Testis (tissue), 3 donors: Measurements from ENCODE around the gene GRIN3B. TPM values are rescaled to one million over a fixed set of nuclear protein-coding genes. Genes with fewer than 3 reads are reported as not detected.

Source experiments
- DNase-seq: peaks from one replicate; pipeline ENCODE4 v3.0.0-alpha.2; 2019
- H3K27ac ChIP-seq, 2 donors: fragments of 200-600 bp; sonication (generic); one replicate each; pipeline ENCODE4 v1.5.1; 2019
- H3K27me3 ChIP-seq: fragments of 200-600 bp; sonication (generic); one replicate; pipeline ENCODE4 v1.5.1; 2019
- H3K36me3 ChIP-seq: fragments of 200-600 bp; sonication (generic); one replicate; pipeline ENCODE4 v1.5.1; 2017; ENCODE audit warnings: low read depth; ENCODE audit errors: missing control alignments
- H3K4me1 ChIP-seq: fragments of 200-600 bp; sonication (generic); one replicate; pipeline ENCODE4 v1.5.1; 2019
- H3K4me3 ChIP-seq, 2 donors: fragments of 200-600 bp; sonication (generic); one replicate each; pipeline ENCODE4 v1.5.1; 2017 to 2019
- H3K9me3 ChIP-seq: fragments of 200-600 bp; sonication (generic); one replicate; pipeline ENCODE4 v1.5.1; 2017
- CTCF ChIP-seq, 3 experiments: fragments of 450-650 bp in 2 of 3; fragments of 200-600 bp in 1 of 3; sonication (generic) in 1 of 3; IDR thresholded peaks; one replicate each; pipeline ENCODE4 v1.5.1; 2016 to 2019; ENCODE audit warnings: antibody characterized with exemption in 3 of 3, mild to moderate bottlenecking in 2 of 3, moderate library complexity in 1 of 3
- POLR2A ChIP-seq: fragments of 450-650 bp; IDR thresholded peaks from one replicate; pipeline ENCODE4 v1.6.1; 2017; ENCODE audit warnings: antibody characterized with exemption, mild to moderate bottlenecking, moderate library complexity
- WGBS, 2 donors: methylation state at CpG; one replicate each; pipeline ENCODE4 v1.1.5; 2018; 5-methylcytosine and 5-hydroxymethylcytosine counted together
- intact Hi-C: fragments of 100-400 bp; cut with DNase I; formaldehyde crosslinking; loops from one replicate; pipeline ENCODE4 v1.15.1; 2023; ENCODE audit warnings: low total_unique reads
- polyA plus RNA-seq: library from polyadenylated mRNA; stranded (reverse); fragments of 350-450 nt; fragmentation: Illumina TruSeq; extraction: RNeasy Lipid Tissue Mini Kit (QIAGEN cat#74804); gene quantifications from one replicate; pipeline ENCODE4 v1.2.3, GENCODE V29; 2014; ENCODE audit warnings: low read depth, low replicate concordance; ENCODE audit not compliant: insufficient read depth
- total RNA-seq, 2 donors: library from RNA; depleted of rRNA; stranded (reverse); fragments of >200 nt; gene quantifications; one replicate each; pipeline ENCODE4 v1.2.3, GENCODE V29; 2016

The GRIN3B gene
- total and polyA plus RNA-seq, 3 donors from 2014 or later: 1.1 to 2.4 (median 1.3) TPM

- Histone ChIP-seq H3K9me3 (no peaks in the 10 kb centered on the region), H3K36me3 (no peaks in the 10 kb centered on the region), H3K4me1 (peaks cover 11% of the 10 kb centered on the region), H3K4me3 (no peak overlapping the region), H3K27ac (no peak overlapping the region), H3K27me3 (no peaks in the 10 kb centered on the region)
- no peak for DNase-seq
- intact Hi-C loops: no loop called here
- no peak for TF ChIP-seq POLR2A
- no peak for TF ChIP-seq CTCF (IDR thresholded peaks at IDR 0.05)
- WGBS, 2 donors: 51 to 77% methylated on average over 24 to 27 of the region's 27 CpGs
These were observed 6.6 kb downstream of the GRIN3B start for GRCh38 chr19:1006711-1007398.

- TF ChIP-seq POLR2A: no peak
- no peak for TF ChIP-seq CTCF (IDR thresholded peaks at IDR 0.05)
- Histone ChIP-seq H3K4me1 (peaks cover 11% of the 10 kb centered on the region), H3K27ac (no peak overlapping the region), H3K27me3 (no peaks in the 10 kb centered on the region), H3K36me3 (no peaks in the 10 kb centered on the region), H3K4me3 (peak overlapping the region in 1 of 2 donors; percentile 38), H3K9me3 (no peaks in the 10 kb centered on the region)
- WGBS, 2 donors: 67 to 70% methylated on average over 2 to 30 of the region's 73 CpGs
- intact Hi-C loops: no loop called here
- no peak for DNase-seq
These were observed 7.4 kb downstream of the GRIN3B start for GRCh38 chr19:1007399-1008251.

- H3K27me3 ChIP-seq: no peaks in the 10 kb centered on the region
- peak overlapping the region in 1 of 2 donors; percentile 38 for H3K4me3 ChIP-seq
- DNase-seq: no peak
- H3K4me1 ChIP-seq: peaks cover 11% of the 10 kb centered on the region
- H3K36me3 ChIP-seq: no peaks in the 10 kb centered on the region
- TF ChIP-seq CTCF (IDR thresholded peaks at IDR 0.05): no peak
- no peak for TF ChIP-seq POLR2A
- H3K27ac ChIP-seq: peak overlapping the region; percentile 39 to 65
- intact Hi-C loops: no loop called here
- no peaks in the 10 kb centered on the region for H3K9me3 ChIP-seq
- WGBS, 2 donors: 60 to 72% methylated on average over 20 to 37 of the region's 45 CpGs
These were observed 8.2 kb downstream of the GRIN3B start for GRCh38 chr19:1008268-1009040.

- Histone ChIP-seq H3K36me3 (no peaks in the 10 kb centered on the region), H3K4me3 (peak overlapping the region in 1 of 2 donors; percentile 38)
- WGBS, 2 donors: 13 to 51% methylated on average over 27 to 92 of the region's 92 CpGs
These were observed 9.1 kb downstream of the GRIN3B start for GRCh38 chr19:1009041-1009980.

More at GRCh38 chr19:1009041-1009980, 9.1 kb downstream of the GRIN3B start:
- peaks cover 11% of the 10 kb centered on the region for H3K4me1 ChIP-seq
- peak; percentile 54 for DNase-seq
- peak overlapping the region; percentile 39 to 65 for H3K27ac ChIP-seq
- H3K27me3 ChIP-seq: no peaks in the 10 kb centered on the region
- H3K9me3 ChIP-seq: no peaks in the 10 kb centered on the region
- intact Hi-C loops: no loop called here
- no peak for TF ChIP-seq CTCF (IDR thresholded peaks at IDR 0.05)
- TF ChIP-seq POLR2A: no peak
